A549 (cell line): ENCODE data around the gene PRDM15. TPM values are rescaled to one million over a fixed set of nuclear protein-coding genes. Genes with fewer than 3 reads are reported as not detected.

Experiments used
- ATAC-seq, 2 experiments: fragments of 200-7000 bp in 1 of 2; fragments of >200 bp in 1 of 2; cut with Nextera tagmentation in 1 of 2; cut with Tn5 transposase in 1 of 2; 3 replicates each; pipeline versions ENCODE4 v1.8.0 to v1.9.1; 2018 to 2020; ENCODE audit warnings: mild to moderate bottlenecking in 1 of 2, moderate library complexity in 1 of 2
- CTCF ChIA-PET: fragments of 300-600 bp; sonication (Branson Sonifier 250); formaldehyde crosslinking; extraction: SDS; loops from one replicate; lab custom pipeline; 2021; ENCODE audit warnings: antibody characterized with exemption, inconsistent platforms; lab: Yijun Ruan, JAX
- POLR2A ChIA-PET: fragments of 350-600 bp; formaldehyde crosslinking; extraction: SDS; loops from one replicate; lab custom pipeline; 2021; ENCODE audit warnings: antibody characterized with exemption, inconsistent platforms; lab: Yijun Ruan, JAX
- DNase-seq, 2 experiments: peaks; one replicate each; pipeline versions ENCODE4 v3.0.0 to v3.0.0-alpha.2; 2011 to 2016; ENCODE audit warnings: low read depth in 1 of 2, low spot score in 1 of 2
- FAIRE-seq: peaks from 2 replicates; lab custom pipeline; 2011; peaks lifted over from hg19 to GRCh38; lab: Jason Lieb, UNC
- H3K27ac ChIP-seq, 2 experiments: fragments of >200 bp; sonication (Bioruptor Twin); formaldehyde crosslinking; 3 replicates each; pipeline ENCODE4 v1.5.1; 2016 to 2017
- H3K4me1 ChIP-seq: fragments of >200 bp; sonication (Bioruptor Twin); formaldehyde crosslinking; 3 replicates; pipeline ENCODE4 v1.6.1; 2016
- H3K4me2 ChIP-seq: fragments of >200 bp; sonication (Bioruptor Twin); formaldehyde crosslinking; 3 replicates; pipeline ENCODE4 v1.6.1; 2016
- H3K4me3 ChIP-seq: fragments of >200 bp; sonication (Bioruptor Twin); formaldehyde crosslinking; 3 replicates; pipeline ENCODE4 v1.5.1; 2016
- H3K9me3 ChIP-seq: fragments of >200 bp; sonication (Bioruptor Twin); formaldehyde crosslinking; 3 replicates; pipeline ENCODE4 v1.6.1; 2016
- BHLHE40 ChIP-seq: IDR thresholded peaks from 2 replicates; pipeline ENCODE4 v1.6.1; 2012; ENCODE audit warnings: low read depth, low read length, inconsistent platforms
- CEBPB ChIP-seq, 2 experiments: fragments of >200 bp in 1 of 2; sonication (Bioruptor Twin) in 1 of 2; formaldehyde crosslinking in 1 of 2; IDR thresholded peaks; 2 replicates each; pipeline ENCODE4 v1.6.1; 2012 to 2016
- CTCF ChIP-seq: fragments of >200 bp; sonication (Bioruptor Twin); formaldehyde crosslinking; IDR thresholded peaks from 3 replicates; pipeline ENCODE4 v1.5.1; 2016
- E2F6 ChIP-seq: IDR thresholded peaks from 2 replicates; pipeline ENCODE4 v1.6.1; 2012; ENCODE audit warnings: low read depth, borderline replicate concordance
- EHF ChIP-seq: fragments of 250-450 bp; sonication (Bioruptor Pico); IDR thresholded peaks from 2 replicates; pipeline ENCODE4 v1.5.0; 2020; ENCODE audit warnings: mild to moderate bottlenecking
- EHMT2 ChIP-seq: fragments of 200-600 bp; sonication (generic); IDR thresholded peaks from 2 replicates; pipeline ENCODE4 v1.6.1; 2016; ENCODE audit warnings: antibody characterized with exemption, low read depth, mild to moderate bottlenecking, moderate library complexity
- ESRRA ChIP-seq: fragments of 150-350 bp; IDR thresholded peaks from 2 replicates; pipeline ENCODE4 v1.6.1; 2014; ENCODE audit warnings: mild to moderate bottlenecking, low read length, borderline replicate concordance
- FOXS1 ChIP-seq: fragments of 250-450 bp; sonication (Bioruptor Pico); IDR thresholded peaks from 2 replicates; pipeline ENCODE4 v1.5.0; 2020; ENCODE audit warnings: mild to moderate bottlenecking, moderate library complexity
- HOXA7 ChIP-seq: fragments of 250-450 bp; sonication (Bioruptor Pico); IDR thresholded peaks from 2 replicates; pipeline ENCODE4 v1.5.0; 2020; ENCODE audit warnings: mild to moderate bottlenecking, moderate library complexity
- MAFK ChIP-seq: fragments of 450-650 bp; IDR thresholded peaks from 2 replicates; pipeline ENCODE4 v1.6.1; 2014; ENCODE audit not compliant: partially characterized antibody
- NFE2L2 ChIP-seq: fragments of 150-350 bp; conservative IDR thresholded peaks from 2 replicates; pipeline ENCODE4 v1.6.1; 2014; ENCODE audit warnings: low read length
- POLR2AphosphoS2 ChIP-seq: conservative IDR thresholded peaks from 2 replicates; pipeline ENCODE4 v1.6.1; 2012; ENCODE audit warnings: low read length, improper control_type of control experiment, inconsistent platforms
- RARB ChIP-seq: fragments of 250-450 bp; sonication (Bioruptor Pico); IDR thresholded peaks from 2 replicates; pipeline ENCODE4 v1.8.0; 2021; ENCODE audit warnings: mild to moderate bottlenecking, moderate library complexity
- RFX5 ChIP-seq: fragments of 450-650 bp; IDR thresholded peaks from 2 replicates; pipeline ENCODE4 v1.7.1; 2014; ENCODE audit warnings: antibody characterized with exemption, mild to moderate bottlenecking, moderate library complexity
- SREBF2 ChIP-seq: fragments of 450-650 bp; IDR thresholded peaks from 2 replicates; pipeline ENCODE4 v1.6.1; 2014; ENCODE audit warnings: mild to moderate bottlenecking, moderate library complexity
- TP53 ChIP-seq: fragments of 250-450 bp; sonication (Bioruptor Pico); IDR thresholded peaks from 2 replicates; pipeline ENCODE4 v1.5.0; 2021; ENCODE audit warnings: mild to moderate bottlenecking, moderate library complexity
- USF2 ChIP-seq: fragments of 450-650 bp; IDR thresholded peaks from 2 replicates; pipeline ENCODE4 v1.6.1; 2014; ENCODE audit warnings: antibody characterized with exemption
- ZC3H11A ChIP-seq: fragments of 450-650 bp; IDR thresholded peaks from 2 replicates; pipeline ENCODE4 v1.6.1; 2014; ENCODE audit warnings: antibody characterized with exemption, mild to moderate bottlenecking
- ZFP36 ChIP-seq: fragments of 450-650 bp; IDR thresholded peaks from 2 replicates; pipeline ENCODE4 v1.6.1; 2014; ENCODE audit warnings: borderline replicate concordance; ENCODE audit not compliant: partially characterized antibody
- ZNF302 ChIP-seq: fragments of 250-450 bp; sonication (Bioruptor Pico); IDR thresholded peaks from 2 replicates; pipeline ENCODE4 v1.9.0; 2021; ENCODE audit warnings: inconsistent platforms, mild to moderate bottlenecking, moderate library complexity
- WGBS: methylation state at CpG from one replicate; pipeline ENCODE4 v1.1.6; 2017; ENCODE audit errors: missing lambda C conversion rate; 5-methylcytosine and 5-hydroxymethylcytosine counted together
- polyA plus RNA-seq, 4 experiments: library from polyadenylated mRNA; depleted of rRNA in 3 of 4; stranded (reverse); fragments of >200 nt; fragmentation: RNase III in 1 of 4; extraction: RNeasy Plus Mini Kit Qiagen cat#74134 plus additional on column Dnase treatment in 1 of 4; gene quantifications; 2 replicates in 3 of 4; 3 replicates in 1 of 4; pipeline ENCODE4 v1.2.3, GENCODE V29; 2011 to 2017
- TF ChIP-seq, protein P1 (sequence below): IDR thresholded peaks from 2 replicates; pipeline ENCODE4 v1.6.1; 2012

PRDM15 gene
- polyA plus RNA-seq, 2 of the 4 experiments (the other 2 are of a cell fraction): 4.5 to 6.1 TPM

DNA sequence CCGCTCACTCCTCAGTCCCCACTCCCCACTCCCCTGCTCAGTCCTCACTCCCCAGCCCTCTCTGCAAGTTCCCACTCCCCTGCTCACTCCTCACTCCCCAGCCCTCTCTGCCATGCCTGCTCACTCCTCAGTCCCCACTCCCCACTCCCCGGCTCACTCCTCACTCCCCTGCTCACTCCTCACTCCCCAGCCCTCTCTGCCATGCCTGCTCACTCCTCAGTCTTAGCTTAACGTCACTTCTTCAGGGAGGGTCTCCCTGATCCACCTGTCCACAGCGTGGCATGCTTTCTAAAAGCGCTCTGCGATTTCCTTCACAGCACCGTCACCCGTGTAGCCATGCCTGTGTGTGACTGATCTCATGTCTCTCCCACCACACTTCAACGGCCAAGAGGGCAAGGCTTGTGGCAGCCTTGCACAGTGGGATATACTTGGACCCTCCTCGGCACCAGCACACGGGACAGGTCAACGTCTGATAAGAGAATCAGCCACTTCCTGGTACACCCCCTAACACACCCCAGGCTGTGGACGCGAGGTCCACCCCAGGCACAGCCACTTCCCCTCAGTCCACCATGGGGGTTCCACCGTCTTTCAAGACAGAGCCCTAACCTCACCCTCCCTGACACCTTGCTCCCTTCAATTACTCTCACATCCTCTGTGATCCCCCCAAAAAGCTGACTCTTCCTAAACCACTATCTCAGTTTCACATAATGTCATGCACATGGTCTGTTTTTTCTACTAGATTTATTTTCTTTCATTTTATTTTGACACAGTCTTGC, 14.0 kb downstream of the PRDM15 start (continued):
- TF ChIP-seq HOXA7 (CRISPR knock-in tag) (no peak), CTCF (no peak), POLR2AphosphoS2 (no peak), RARB (CRISPR knock-in tag) (no peak), NFE2L2 (no peak), ZNF302 (no peak), CEBPB (IDR thresholded peaks at IDR 0.05) (no peak)
- TF ChIP-seq, protein P1, sequence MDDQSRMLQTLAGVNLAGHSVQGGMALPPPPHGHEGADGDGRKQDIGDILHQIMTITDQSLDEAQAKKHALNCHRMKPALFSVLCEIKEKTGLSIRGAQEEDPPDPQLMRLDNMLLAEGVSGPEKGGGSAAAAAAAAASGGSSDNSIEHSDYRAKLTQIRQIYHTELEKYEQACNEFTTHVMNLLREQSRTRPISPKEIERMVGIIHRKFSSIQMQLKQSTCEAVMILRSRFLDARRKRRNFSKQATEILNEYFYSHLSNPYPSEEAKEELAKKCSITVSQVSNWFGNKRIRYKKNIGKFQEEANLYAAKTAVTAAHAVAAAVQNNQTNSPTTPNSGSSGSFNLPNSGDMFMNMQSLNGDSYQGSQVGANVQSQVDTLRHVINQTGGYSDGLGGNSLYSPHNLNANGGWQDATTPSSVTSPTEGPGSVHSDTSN: no peak

GRCh38 chr21:41864311-41865001, 14.7 kb downstream of the PRDM15 start:
- no peak for TF ChIP-seq EHMT2
- TF ChIP-seq MAFK: no peak
- no peak for TF ChIP-seq ZNF302
- TF ChIP-seq ESRRA: no peak
- no peak for TF ChIP-seq USF2
- no peak for TF ChIP-seq SREBF2
- no peak for TF ChIP-seq TP53 (CRISPR knock-in tag)
- no peak for TF ChIP-seq BHLHE40
- no peak for TF ChIP-seq RFX5
- no peak for TF ChIP-seq ZC3H11A
- no peak for TF ChIP-seq E2F6
- no peak for TF ChIP-seq EHF (CRISPR knock-in tag)
- no peak for TF ChIP-seq FOXS1 (CRISPR knock-in tag)
- no peak for TF ChIP-seq ZFP36
- TF ChIP-seq, all 56 proteins: peak for 0
- Histone ChIP-seq H3K27ac (no peak overlapping the region), H3K9me3 (no peaks in the 10 kb centered on the region), H3K4me2 (no peak overlapping the region), H3K4me1 (peaks cover 12% of the 10 kb centered on the region; the same call in 2 of the 3 replicates), H3K4me3 (no peak overlapping the region)
- ATAC-seq: no peak
- WGBS: 91% methylated on average over 6 of the region's 10 CpGs
- no peak for DNase-seq
- CTCF ChIA-PET: interaction anchor here (1.3 kb wide), 1 partner anchor 48 kb away, joined by 3 read pairs; no protein-coding TSS in a partner anchor
- POLR2A ChIA-PET: interaction anchor here (0.7 kb wide), 1 partner anchor 13 kb away, joined by 3 read pairs; no protein-coding TSS in a partner anchor
- FAIRE-seq: no peak
